HG03280 (cell line): Measurements from ENCODE around the gene MDM2.

Source experiments
- ATAC-seq: cut with Tn5 transposase; IDR thresholded peaks from one replicate; pipeline ENCODE4 v1.9.1; 2021; ENCODE audit warnings: mild to moderate bottlenecking, moderate library complexity; ENCODE audit not compliant: unreplicated experiment

Gene MDM2

DNA sequence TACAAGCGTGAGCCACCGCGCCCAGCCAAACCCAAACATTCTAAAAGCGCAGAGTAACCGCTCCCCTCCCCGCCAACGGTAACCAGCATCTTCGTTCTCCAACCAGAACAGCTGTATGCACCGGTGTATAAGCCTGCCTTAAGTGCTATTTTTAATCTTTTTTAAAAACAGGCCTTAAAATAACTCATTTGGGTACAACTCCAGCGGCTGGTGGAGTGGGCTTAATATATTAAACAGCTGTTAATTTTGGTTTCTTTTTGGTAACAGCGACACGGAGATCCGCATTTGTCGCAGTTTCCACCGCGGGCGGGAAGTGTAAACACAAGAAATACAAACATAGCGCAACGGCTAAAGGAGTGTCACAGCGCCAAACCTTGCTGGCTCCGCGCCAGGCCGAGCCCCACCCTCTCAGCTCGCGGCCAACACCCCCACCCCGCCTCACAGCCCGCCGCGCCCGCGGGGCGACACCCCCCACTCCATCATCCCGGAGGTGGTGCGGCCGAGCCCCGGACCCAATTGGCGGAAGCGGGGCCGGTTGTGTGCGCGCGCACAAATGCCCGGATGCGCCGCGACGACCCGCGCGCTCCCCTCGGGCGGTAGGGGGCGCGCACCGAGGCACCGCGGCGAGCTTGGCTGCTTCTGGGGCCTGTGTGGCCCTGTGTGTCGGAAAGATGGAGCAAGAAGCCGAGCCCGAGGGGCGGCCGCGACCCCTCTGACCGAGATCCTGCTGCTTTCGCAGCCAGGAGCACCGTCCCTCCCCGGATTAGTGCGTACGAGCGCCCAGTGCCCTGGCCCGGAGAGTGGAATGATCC lies at the start of gene MDM2:
TSS of gene MDM2 (plus strand) at position 602 of the 812 bp plus-strand sequence. CDS start 301 bp downstream, outside the sequence.
- peak; percentile 77 for ATAC-seq

DNA sequence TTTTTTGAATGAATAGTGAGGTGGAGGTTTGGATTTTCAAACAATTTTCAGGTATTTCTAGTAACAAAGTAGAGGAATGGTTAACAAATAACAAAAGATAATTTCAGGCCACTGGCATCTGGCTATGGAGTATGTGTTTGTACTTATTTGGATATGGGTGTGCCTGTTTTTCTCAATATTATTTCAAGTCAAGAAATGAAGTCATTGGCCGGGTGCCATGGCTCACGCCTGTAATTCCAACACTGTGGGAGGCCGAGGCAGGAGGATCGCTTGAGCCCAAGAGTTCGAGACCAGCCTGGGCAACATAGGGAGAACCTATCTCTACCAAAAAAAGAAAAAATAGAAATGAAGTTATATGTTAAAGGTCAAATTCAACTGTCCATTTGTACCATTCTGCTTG lies 48.1 kb upstream of the MDM2 start:
- ATAC-seq = no peak

DNA sequence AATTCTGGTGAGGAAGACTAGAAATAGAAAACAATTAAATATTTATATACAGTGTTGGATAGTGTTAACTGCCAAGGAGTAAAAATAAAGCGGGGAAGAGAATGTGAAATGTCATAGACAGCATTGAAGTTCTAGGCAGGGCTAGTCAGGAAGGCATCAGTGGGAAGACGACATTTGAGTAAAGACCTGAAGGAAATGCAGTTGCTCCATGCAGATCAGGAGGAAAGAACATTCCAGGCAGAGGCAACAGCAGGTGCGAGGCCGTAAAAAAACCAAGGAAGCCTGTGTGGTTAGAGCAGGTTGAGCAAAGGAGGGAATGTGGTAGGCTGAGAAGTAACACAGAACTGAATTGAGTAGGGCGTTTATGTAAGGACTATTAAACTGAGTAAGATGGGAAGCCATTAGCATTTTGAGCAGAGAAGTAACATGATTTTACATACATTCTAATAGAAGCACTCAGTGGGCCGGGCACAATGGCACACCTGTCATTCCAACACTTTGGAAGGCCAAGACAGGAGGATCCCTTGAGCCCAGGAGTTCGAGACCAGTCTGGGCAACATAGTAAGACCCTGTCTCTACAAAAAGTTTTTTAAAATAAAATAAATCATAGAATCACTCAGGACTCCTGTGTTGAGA lies 47.1 kb upstream of the MDM2 start:
- ATAC-seq = no peak

DNA sequence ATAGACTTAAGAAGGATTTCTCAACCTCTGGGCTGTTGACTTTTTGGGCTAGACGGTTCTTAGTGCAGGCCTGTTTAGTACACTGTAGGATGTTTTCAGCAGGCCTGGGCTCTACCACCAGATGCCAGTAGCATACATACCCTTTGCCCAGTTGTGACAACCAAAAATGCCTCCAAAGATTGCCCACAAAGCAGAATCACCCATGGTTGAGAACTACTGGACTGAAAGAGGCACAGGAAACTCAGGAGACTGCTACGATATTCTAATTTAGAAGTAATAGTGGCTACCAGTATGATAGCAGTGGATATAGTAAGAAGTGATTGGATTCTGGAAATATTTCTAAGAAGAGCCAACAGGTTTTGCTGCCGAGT lies 46.5 kb upstream of the MDM2 start:
- no peak for ATAC-seq

DNA sequence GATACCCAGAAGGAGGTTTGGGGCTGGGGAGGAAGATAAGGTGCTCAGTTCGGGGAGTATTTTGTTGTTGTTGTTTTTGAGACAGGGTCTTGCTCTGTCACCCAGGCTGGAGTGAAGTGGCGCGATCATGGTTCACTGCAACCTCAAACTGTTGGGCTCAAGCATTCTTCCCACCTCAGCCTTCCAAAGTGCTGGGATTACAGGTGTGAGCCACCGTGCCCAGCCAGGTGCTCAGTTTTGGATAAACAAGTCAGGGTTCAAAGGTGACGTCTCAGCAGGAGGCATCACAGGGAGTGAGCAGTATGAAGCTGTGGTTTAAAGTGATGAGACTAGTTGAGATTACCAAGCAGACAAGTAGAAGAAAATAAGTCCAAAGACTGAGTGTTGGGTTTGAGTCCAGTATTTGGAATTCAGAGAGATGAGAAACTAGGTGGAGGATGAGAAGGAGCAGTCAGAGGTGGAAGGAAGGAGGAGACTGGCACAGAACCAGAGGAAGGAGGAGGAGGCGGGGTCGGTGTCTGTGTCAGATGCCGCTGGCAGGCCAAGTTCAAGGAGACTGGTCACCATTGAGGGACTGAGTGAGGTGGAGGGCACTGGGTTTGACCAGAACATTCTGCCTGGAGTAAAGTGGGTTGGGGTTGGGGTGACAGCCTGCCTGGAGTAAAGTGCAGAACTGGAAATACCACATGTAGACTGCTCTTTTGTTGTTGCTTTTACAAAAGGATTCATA lies 45.9 kb upstream of the MDM2 start:
- no peak for ATAC-seq

DNA sequence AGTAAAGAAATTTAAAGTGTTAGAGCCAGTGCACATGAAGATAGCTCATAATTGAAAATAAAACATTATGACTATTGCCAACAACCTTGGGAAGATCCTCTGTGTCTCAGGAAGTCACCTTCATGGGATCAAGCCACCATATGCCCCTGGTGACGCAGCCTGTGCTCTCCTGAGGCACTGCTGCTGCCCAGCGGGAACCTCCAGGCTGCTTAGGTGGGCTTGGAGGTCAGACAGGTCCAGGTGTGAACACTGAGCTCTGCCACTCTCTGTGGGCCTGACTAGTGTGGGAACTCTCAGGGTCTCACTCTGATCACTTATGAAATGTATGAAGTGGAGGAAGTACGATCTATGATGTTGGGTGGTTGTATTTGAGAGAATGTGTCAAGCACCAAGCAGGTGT lies 45.3 kb upstream of the MDM2 start:
- no peak for ATAC-seq

DNA sequence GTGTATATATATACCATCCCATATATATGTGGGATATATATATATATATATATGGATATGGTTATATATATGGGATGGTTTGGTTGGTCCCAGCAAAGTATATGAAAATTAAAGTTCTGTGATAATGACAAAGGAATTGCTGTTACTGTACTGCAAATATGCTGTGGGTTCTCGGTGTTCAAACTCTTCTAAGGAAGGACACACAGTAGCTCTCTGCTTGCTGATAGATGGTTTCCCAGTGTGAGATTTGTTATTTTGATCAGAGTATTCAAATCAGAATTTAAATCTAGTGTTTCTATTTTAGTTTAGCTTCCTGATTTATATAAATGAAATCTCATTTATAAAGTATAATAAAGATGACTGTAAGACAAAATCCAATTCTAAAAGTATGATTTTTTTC lies 42.3 kb upstream of the MDM2 start:
- no peak for ATAC-seq

DNA sequence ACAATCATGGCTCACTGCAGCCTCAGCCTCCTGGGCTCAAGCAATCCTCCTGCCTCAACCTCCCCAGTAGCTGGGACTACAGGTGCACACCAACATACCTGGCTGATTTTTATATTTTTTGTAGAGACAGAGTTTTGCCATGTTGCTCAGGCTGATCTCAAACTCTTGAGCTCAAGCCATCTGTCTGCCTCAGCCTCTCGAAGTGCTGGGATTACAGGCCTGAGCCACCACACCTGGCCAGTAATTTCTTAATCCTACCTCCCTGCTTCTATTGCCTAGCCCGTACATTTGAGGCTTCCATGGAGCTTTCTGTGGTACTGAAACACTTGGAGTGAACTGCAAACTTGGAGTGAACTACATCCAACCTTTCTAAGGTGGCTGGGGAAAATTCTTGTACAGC lies 41.3 kb upstream of the MDM2 start:
- ATAC-seq = no peak

DNA sequence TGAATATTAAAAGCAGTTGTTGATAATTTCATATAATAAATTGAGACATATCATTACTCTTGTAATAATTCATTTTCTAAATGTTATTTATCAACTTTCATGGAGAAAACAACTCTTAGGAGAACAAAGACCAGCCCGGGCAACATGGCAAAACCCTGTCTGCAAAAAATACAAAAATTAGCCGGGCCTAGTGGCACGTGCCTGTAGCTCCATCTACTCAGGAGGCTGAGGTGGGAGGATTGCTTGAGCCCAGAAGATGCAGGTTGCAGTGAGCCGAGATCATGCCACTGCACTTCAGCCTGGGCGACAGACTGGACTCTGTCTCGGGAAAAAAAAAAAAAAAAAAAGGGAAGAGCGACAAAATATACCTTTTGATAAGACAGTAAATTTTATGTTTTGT lies 40.8 kb upstream of the MDM2 start:
- ATAC-seq = no peak

DNA sequence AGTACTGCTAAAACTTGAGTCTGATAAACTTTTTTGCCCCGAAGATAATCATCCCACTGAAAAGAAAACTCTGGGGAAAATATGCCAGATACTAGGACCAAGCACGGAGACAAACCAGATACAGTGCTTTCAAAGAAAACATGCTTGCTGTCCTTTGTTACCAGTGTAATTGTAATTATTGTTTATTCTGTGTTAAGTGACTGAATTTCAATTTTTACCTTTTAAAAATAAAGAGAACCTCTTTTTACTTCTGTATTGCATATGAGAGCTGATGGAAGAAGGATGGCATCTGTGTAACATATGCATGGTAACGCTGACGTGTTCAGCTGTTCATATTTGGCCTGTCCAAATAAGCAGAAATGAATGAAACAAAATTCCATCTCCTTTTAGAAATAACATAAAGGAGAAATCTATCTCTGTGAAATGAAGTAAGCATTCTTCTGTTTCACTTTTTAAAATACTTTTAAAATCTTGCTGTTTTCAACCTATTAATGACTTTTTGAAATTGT lies 39.5 kb upstream of the MDM2 start:
- no peak for ATAC-seq

DNA sequence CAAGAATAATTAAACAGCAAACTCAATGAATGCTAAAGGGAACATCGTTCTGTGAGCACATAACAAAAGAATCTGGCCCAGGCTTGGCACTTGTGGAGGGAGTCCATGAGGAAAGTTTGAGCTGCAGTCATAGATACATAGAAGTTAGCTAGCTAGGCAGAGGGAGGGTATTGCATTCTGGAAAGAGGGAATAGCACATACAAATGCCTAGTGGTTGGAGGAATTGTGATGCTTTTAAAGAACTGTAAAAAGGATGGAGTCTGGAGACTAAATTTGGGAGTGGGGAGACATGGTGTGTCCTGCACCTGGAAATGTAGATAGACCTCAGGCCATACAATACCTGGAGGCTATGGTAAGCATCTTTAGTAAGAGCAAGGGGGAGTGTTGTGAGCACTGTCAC lies 38.0 kb upstream of the MDM2 start:
- ATAC-seq = no peak

DNA sequence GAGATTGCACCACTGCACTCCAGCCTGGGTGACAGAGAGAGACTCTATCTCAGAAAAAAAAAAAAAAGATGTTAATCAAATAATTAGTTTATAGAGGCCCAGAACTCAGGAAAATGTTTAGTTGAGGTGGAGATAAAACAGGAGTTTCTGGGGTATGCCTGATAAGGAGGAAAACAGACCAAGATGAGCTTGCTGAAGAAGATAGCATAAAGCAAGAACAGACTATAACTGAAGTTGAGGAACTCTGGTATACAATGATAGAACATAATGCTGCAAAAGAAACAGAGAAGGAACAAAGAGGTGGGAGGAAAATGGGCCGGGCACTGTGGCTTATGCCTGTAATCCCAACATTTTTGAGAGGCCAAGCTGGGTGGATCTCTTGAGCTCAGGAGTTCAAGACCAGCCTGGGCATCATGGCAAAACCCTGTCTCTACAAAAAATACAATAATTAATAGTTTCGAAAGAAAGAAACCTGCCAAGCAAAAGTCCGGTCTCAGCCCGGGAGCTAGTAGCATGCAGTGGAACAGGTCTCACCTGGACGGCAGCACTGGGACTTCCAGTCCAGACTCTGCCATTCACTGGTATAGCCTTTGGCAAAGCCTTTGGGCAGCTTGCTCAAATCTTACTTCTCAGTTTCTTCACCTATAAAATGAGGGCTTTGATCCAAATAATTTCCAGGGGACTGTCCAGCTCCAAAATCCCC lies 36.6 kb upstream of the MDM2 start:
- ATAC-seq = no peak

DNA sequence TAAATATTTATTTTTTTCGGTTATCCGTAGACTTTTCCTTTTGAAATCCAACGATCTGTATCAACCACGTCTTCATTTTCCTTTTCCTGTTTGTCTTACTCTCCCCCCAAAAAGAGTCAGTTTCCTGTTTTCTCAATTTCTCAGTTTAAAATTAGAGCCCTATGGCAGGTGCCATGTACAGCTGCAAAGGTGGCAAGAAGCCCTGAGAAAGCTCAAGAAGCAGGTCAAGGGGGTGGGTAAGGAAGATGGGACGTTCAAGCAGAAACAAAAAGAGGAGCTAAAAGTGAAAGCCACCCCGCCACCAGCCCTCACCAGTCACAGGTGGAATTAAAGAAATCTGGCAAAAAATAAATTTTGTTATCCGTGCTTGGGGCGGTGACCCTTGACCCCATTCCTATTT lies 35.3 kb upstream of the MDM2 start:
- ATAC-seq = peak; percentile 65

DNA sequence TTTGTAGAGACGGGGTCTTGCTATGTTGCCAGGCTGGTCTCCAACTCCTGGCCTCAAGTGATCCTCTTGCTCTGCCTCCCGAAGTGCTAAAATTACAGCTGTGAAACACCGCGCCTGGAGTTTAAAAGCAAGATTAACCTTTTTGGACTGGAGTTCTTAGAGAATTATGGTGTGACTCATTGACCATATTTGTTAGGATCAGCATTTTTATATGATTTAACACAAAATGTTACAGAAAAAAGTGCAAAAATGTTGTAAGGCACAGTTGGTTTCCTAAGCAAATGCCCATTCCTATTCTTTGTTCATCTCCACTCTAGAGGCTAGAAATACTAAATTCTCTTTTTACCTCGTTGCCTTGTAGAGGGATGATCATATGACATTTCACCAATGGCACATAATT lies 34.4 kb upstream of the MDM2 start:
- no peak for ATAC-seq

DNA sequence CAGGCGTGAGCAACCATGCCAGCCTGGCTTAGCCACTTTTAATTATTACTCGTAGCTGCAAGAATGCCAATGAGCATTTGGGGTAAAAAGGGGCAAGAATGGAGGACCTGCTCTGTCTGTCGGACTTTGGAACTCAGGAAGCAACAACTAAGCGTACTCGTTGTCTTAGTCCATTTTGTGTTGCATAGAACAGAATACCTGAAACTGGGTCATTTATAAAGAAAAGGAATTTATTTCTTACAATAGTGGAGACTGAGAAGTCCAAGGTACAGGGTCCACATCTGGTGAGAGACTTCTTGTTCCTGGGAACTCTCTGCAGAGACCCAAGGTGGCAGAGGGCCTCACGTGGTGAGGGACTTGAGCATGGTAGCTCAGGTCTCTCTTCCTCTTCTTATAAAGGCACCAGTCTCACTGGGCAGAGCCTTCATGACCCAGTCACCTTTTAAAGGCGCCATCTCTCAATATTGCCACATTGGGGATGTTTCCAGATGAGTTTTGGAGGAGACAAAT lies 32.8 kb upstream of the MDM2 start:
- ATAC-seq = no peak

DNA sequence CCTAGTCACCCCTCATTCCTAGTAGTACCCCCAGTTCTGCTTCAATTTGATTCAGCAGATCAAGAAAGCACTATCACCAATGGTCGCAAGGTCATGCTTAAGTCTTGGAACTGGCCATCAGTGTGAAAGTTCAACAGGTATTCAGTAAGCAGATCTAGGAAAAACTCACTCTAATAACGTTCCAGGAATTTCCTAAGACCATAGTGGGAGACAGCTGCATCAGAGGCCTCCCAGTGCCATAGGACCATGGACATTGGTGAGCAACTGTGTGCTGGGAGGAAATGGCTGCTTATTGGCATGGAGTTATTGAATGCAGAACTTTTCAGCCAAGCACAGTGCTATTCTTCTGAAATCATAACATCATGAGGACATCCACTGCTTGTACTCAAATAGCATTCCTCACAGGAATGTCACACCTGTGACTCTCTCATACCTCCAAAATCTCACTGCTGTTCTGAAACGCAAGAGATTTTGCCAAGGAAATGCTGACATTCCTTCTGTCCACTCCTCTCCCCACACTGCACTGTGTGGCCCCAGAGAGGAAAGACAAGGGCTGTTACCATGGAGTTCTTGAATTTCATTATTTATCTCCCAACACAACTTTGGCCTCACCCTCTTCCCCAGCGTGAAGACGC lies 30.9 kb upstream of the MDM2 start:
- ATAC-seq = no peak

DNA sequence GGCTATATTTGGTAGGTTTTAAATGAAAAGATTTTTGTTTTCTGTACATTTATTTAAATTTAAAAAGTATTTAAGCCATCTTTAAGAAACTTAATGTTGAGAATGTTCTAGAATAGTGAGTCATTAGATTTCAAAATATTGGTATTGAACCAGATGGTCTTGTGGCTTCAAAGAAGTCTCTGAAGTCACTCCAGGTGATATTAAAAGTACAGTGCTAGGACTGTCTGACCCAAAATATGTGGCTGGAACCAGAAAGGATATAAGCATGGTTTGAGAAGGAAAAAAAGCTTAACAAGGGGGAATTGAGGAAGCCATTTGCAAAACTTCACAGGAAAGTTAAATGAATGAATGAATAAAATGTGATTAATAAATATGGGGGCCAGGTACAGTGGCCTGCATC lies 28.7 kb upstream of the MDM2 start:
- ATAC-seq = no peak

DNA sequence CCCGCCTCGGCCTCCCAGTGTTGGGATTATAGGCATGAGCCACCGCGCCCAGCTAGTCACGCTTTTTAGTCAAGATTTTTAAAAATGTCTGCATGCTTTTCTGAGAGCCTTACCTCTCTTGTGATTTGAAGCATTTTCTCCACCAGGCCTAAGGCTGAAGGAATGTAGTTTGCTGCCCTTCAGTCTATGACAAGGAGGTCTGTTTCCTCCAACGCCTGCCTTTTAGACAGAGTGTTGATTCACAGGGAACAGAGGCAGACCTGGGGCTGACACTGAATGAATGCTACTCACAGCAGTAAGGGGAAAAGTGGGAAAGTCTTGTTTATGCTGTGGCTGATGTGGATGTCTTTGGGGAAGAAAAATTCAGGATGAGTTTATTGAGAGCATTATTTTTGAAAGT lies 27.2 kb upstream of the MDM2 start:
- no peak for ATAC-seq

DNA sequence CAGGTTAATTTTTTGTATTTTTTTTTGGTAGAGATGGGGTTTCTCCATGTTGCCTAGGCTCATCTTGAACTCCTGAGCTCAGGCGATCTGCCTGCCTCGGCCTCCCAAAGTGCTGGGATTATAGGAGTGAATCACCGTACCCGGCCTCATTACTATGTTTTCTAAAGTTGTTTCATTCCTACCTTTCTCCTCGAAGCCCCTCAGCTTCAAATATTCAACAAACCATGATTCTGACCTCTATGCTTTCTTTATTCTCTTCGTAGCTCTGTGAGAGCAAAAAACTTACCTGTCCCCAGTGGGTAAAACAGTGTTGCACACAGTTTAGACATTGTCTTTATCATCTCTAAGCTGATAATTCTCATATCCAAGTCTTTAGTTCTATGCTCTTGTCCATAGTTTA lies 26.2 kb upstream of the MDM2 start:
- ATAC-seq = no peak

DNA sequence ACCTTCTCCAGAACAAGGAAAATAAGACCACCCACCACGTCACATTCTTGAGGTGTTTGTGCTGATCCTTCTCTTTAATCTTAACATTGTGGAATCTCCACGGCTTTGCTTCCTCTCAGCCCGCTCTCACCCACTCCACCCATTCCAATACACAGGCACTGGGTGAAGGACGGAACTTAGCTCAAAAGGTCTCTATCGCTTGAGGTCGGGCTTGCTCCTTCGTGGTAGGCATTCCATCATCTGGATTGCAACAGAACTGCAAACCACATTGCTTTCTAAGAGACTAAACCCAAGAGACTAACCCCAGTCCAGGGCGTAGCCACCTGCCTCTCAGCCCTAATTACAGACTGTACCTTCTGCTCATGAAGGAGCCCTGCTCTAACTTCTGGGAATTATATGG lies 24.0 kb upstream of the MDM2 start:
- no peak for ATAC-seq

DNA sequence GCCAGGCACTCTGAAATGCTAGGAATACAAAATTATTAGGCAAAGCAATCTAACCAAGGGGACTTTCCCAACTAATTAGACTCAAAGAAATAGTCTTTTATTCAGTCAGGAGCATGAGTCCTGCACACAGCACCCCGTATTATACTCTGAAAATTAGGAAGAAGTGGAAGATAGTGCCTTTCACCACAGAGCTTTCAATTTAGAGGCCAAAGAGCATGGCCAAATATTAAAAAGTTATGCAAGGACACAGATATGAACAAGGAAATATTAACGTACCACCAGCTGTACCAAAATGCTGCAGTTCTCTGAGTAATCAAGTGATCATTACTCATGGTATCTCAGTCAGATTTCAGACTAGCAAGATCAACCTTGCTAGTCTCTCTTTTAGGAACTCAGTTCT lies 22.6 kb upstream of the MDM2 start:
- ATAC-seq = no peak
